K562 (cell line): ENCODE measurements around the gene PRKAG2. TPM values are rescaled to one million over a fixed set of nuclear protein-coding genes. Genes with fewer than 3 reads are reported as not detected.
A peak's percentile ranks its signal among the peaks of the same experiment; 100 is the strongest.

Source experiments
- ATAC-seq: fragments of 200-7000 bp; cut with Tn5 transposase; 3 replicates; pipeline ENCODE4 v1.9.1; 2020; ENCODE audit warnings: moderate library complexity
- BruUV-seq: library from RNA; stranded (reverse); fragments of 400-500 nt; replicated peaks from 2 replicates; lab custom pipeline; 2021; lab: Mats Ljungman, UMichigan
- CTCF ChIA-PET: fragments of 300-600 bp; formaldehyde crosslinking; extraction: SDS; loops from one replicate; lab custom pipeline; 2021; ENCODE audit warnings: low intra/inter-chr PET ratio; lab: Yijun Ruan, JAX
- POLR2A ChIA-PET: fragments of 300-600, 350-650 bp; sonication (Branson Sonifier 250); formaldehyde crosslinking; extraction: SDS; loops from one replicate; lab custom pipeline; 2021; ENCODE audit warnings: antibody characterized with exemption, inconsistent platforms; lab: Yijun Ruan, JAX
- DNase-seq, 4 experiments: peaks; one replicate each; pipeline versions ENCODE4 v3.0.0 to v3.0.0-alpha.2; 2011 to 2018; ENCODE audit warnings: low spot score in 3 of 4, mixed read lengths in 3 of 4; ENCODE audit errors: extremely low read depth in 1 of 4
- FAIRE-seq: peaks from 2 replicates; lab custom pipeline; 2011; peaks lifted over from hg19 to GRCh38; lab: Jason Lieb, UNC
- H2AFZ ChIP-seq: 2 replicates; pipeline ENCODE4 v1.6.0; 2011; ENCODE audit warnings: low read depth, low read length, control low read depth, inconsistent platforms
- H3K27ac ChIP-seq: fragments of 200-600 bp; 3 replicates; pipeline ENCODE4 v1.8.0; 2011; ENCODE audit warnings: low read depth, mild to moderate bottlenecking, control low read depth, inconsistent platforms, low read length, moderate library complexity, mixed read lengths; ENCODE audit errors: extremely low read depth
- H3K27me3 ChIP-seq, 2 experiments: fragments of 300-600 bp in 1 of 2; 2 replicates in 1 of 2; 3 replicates in 1 of 2; pipeline versions ENCODE4 v1.6.0 to v1.8.0; 2011; ENCODE audit warnings: inconsistent platforms in 2 of 2, low read length in 2 of 2, mild to moderate bottlenecking in 1 of 2, mixed read lengths in 1 of 2, moderate library complexity in 1 of 2; ENCODE audit not compliant: control insufficient read depth in 2 of 2, insufficient read depth in 2 of 2
- H3K36me3 ChIP-seq: fragments of 300-600 bp; 3 replicates; pipeline ENCODE4 v1.8.0; 2011; ENCODE audit warnings: mild to moderate bottlenecking, low read length, inconsistent platforms; ENCODE audit not compliant: control insufficient read depth, insufficient read depth
- H3K4me1 ChIP-seq, 2 experiments: fragments of 200-600 bp in 1 of 2; replicated peaks in 1 of 2; 2 replicates in 1 of 2; 3 replicates in 1 of 2; pipeline versions ENCODE4 v1.5.1 to v1.8.0; 2011; ENCODE audit warnings: inconsistent platforms in 2 of 2, low read length in 2 of 2, mild to moderate bottlenecking in 1 of 2, mixed read lengths in 1 of 2, moderate library complexity in 1 of 2; ENCODE audit not compliant: control insufficient read depth in 2 of 2, insufficient read depth in 2 of 2
- H3K4me2 ChIP-seq: 2 replicates; pipeline ENCODE4 v1.6.1; 2011; ENCODE audit warnings: low read length, control low read depth, inconsistent platforms, mixed read lengths; ENCODE audit not compliant: insufficient read depth
- H3K4me3 ChIP-seq: fragments of 200-600 bp; sonication (generic), shearing (Covaris generic); 2 replicates; pipeline ENCODE4 v1.5.1; 2016; ENCODE audit warnings: control low read depth, inconsistent platforms
- H3K79me2 ChIP-seq: fragments of 200-600 bp; 3 replicates; pipeline ENCODE4 v1.8.0; 2011; ENCODE audit warnings: low read length, inconsistent platforms; ENCODE audit not compliant: control insufficient read depth, insufficient read depth
- H3K9ac ChIP-seq, 2 experiments: 2 replicates each; pipeline versions ENCODE4 v1.6.0 to v1.6.1; 2011; ENCODE audit warnings: low read depth in 2 of 2, low read length in 2 of 2, control low read depth in 1 of 2, inconsistent platforms in 1 of 2, mild to moderate bottlenecking in 1 of 2, mixed read lengths in 1 of 2; ENCODE audit not compliant: insufficient read depth in 1 of 2
- H3K9me1 ChIP-seq: one replicate; pipeline ENCODE4 v1.6.0; 2011; ENCODE audit warnings: inconsistent platforms, mild to moderate bottlenecking, low read length, moderate library complexity; ENCODE audit not compliant: control insufficient read depth, insufficient read depth
- H3K9me3 ChIP-seq: replicated peaks from 2 replicates; pipeline ENCODE4 v1.5.1; 2011; ENCODE audit warnings: low read depth, low read length, inconsistent platforms; ENCODE audit not compliant: control insufficient read depth, insufficient read depth
- H4K20me1 ChIP-seq: replicated peaks from 2 replicates; pipeline ENCODE4 v1.6.1; 2011; ENCODE audit warnings: low read length, inconsistent platforms, mixed read lengths; ENCODE audit not compliant: control insufficient read depth, insufficient read depth
- FUS ChIP-seq: fragments of 200-400 bp; formaldehyde crosslinking; optimal IDR thresholded peaks from 2 replicates; pipeline ENCODE3; 2017; ENCODE audit warnings: low read depth, low read length
- HDGF ChIP-seq: fragments of 450-650 bp; IDR thresholded peaks from 2 replicates; pipeline ENCODE4 v1.6.1; 2016
- MBD1 ChIP-seq: fragments of 250-450 bp; sonication (Bioruptor Pico); IDR thresholded peaks from 2 replicates; pipeline ENCODE4 v1.8.0; 2022; ENCODE audit warnings: inconsistent platforms
- NCOA4 ChIP-seq: fragments of 450-650 bp; IDR thresholded peaks from 2 replicates; pipeline ENCODE4 v1.6.1; 2018; ENCODE audit warnings: mild to moderate bottlenecking; ENCODE audit not compliant: partially characterized antibody
- NONO ChIP-seq, 2 experiments: fragments of 200-400 bp in 1 of 2; fragments of 450-650 bp in 1 of 2; formaldehyde crosslinking in 1 of 2; IDR thresholded peaks; 2 replicates each; pipeline ENCODE4 v1.6.1; 2017; ENCODE audit warnings: low read depth in 2 of 2, mild to moderate bottlenecking in 2 of 2, moderate library complexity in 2 of 2, low read length in 1 of 2
- PBX2 ChIP-seq, 2 experiments: IDR thresholded peaks in 1 of 2; conservative IDR thresholded peaks in 1 of 2; 2 replicates each; pipeline ENCODE4 v1.6.1; 2016; ENCODE audit warnings: low read depth in 2 of 2, mild to moderate bottlenecking in 1 of 2, missing compliant biosample characterization in 1 of 2, missing genetic modification characterization in 1 of 2, moderate library complexity in 1 of 2
- PHTF2 ChIP-seq: fragments of 250-450 bp; sonication (Bioruptor Pico); IDR thresholded peaks from 2 replicates; pipeline ENCODE4 v1.5.0; 2021; ENCODE audit warnings: mild to moderate bottlenecking
- SMARCE1 ChIP-seq: fragments of 450-650 bp; IDR thresholded peaks from 2 replicates; pipeline ENCODE4 v1.7.1; 2016; ENCODE audit warnings: mild to moderate bottlenecking
- SREBF1 ChIP-seq: fragments of 150-350 bp; IDR thresholded peaks from 2 replicates; pipeline ENCODE4 v1.6.1; 2014; ENCODE audit warnings: antibody characterized with exemption, low read depth, low read length, borderline replicate concordance
- STAT5A ChIP-seq: IDR thresholded peaks from 2 replicates; pipeline ENCODE4 v1.6.1; 2012; ENCODE audit warnings: low read length, inconsistent platforms, borderline replicate concordance
- TAF7 ChIP-seq: fragments of 450-650 bp; IDR thresholded peaks from 2 replicates; pipeline ENCODE4 v1.6.1; 2016; ENCODE audit warnings: missing genetic modification characterization, missing compliant biosample characterization
- TSC22D4 ChIP-seq: fragments of 450-650 bp; IDR thresholded peaks from 2 replicates; pipeline ENCODE4 v1.6.1; 2016; ENCODE audit warnings: missing genetic modification characterization, missing biosample characterization, control low read depth
- XRCC5 ChIP-seq: fragments of 200-400 bp; formaldehyde crosslinking; IDR thresholded peaks from 2 replicates; pipeline ENCODE4 v1.6.1; 2017; ENCODE audit warnings: low read depth, mild to moderate bottlenecking, low read length
- ZFP91 ChIP-seq: sonication (generic); formaldehyde crosslinking; IDR thresholded peaks from 2 replicates; pipeline ENCODE4 v1.8.0; 2022; ENCODE audit warnings: mild to moderate bottlenecking, missing genetic modification reagents
- ZNF551 ChIP-seq: fragments of 250-450 bp; sonication (Bioruptor Pico); IDR thresholded peaks from 2 replicates; pipeline ENCODE4 v1.5.0; 2021; ENCODE audit warnings: mild to moderate bottlenecking, moderate library complexity
- WGBS: fragments of 100-300 bp; shearing (Covaris generic); methylation state at CpG from one replicate; pipeline ENCODE4 v1.1.6; 2016; ENCODE audit warnings: low coverage, mixed read lengths; ENCODE audit not compliant: insufficient coverage; ENCODE audit errors: missing lambda C conversion rate; 5-methylcytosine and 5-hydroxymethylcytosine counted together
- in situ Hi-C: fragments of 300-500 bp; cut with MboI; formaldehyde crosslinking; loops from 4 replicates; pipeline ENCODE4 v1.15.0; 2018; ENCODE audit warnings: inconsistent platforms, mixed read lengths
- intact Hi-C: fragments of 100-400 bp; cut with micrococcal nuclease; formaldehyde crosslinking; loops from 2 replicates; pipeline ENCODE4 v1.14.2; 2022
- polyA plus RNA-seq, 8 experiments: library from polyadenylated mRNA; depleted of rRNA in 4 of 8; stranded (reverse) in 5 of 8; unstranded in 3 of 8; fragments of >200 nt; fragmentation: Nextera tagmentation in 2 of 8; fragmentation: Illumina TruSeq in 1 of 8; extraction: Ambion mirVana in 2 of 8; extraction: Trizol in 1 of 8; gene quantifications; 2 replicates each; pipeline versions ENCODE4 v1.2.1 to v1.2.3, GENCODE V29; 2011 to 2014; ENCODE audit warnings: inconsistent platforms in 1 of 8, missing spikeins in 1 of 8
- total RNA-seq, 7 experiments: library from RNA; depleted of rRNA in 6 of 7; stranded (reverse); fragments of >200 nt in 6 of 7; fragmentation: Illumina TruSeq in 2 of 7; extraction: Trizol in 2 of 7; gene quantifications; 2 replicates each; pipeline versions ENCODE4 v1.2.1 to v1.2.3, GENCODE V29; 2011 to 2021; ENCODE audit warnings: low replicate concordance in 1 of 7

The PRKAG2 gene
- total and polyA plus RNA-seq, 9 of the 15 experiments (the other 6 are each of a cell fraction or from before 2014, with no cell fraction given) = 0.99 to 5.6 (median 3.3) TPM

- TF ChIP-seq MBD1 = no peak
These were observed 155.2 kb downstream of the PRKAG2 start (continued) for GRCh38 chr7:151721694-151722093.

- H3K9ac ChIP-seq = no peak overlapping the region
- peaks cover 5% of the 10 kb centered on the region; the same call in 1 of the 2 replicates for H4K20me1 ChIP-seq
- no peaks in the 10 kb centered on the region for H3K36me3 ChIP-seq
- peaks cover 65 to 94% of the 10 kb centered on the region in 2 experiments for H3K27me3 ChIP-seq
- 6% methylated on average over 11 of the region's 11 CpGs for WGBS
- BruUV-seq = no TSS peak
- no peak overlapping the region for H3K4me2 ChIP-seq
- H3K4me3 ChIP-seq = no peak overlapping the region
- in situ Hi-C loops (no loop called here), intact Hi-C loops (no loop called here)
- ChIA-PET CTCF (no interaction called here), POLR2A (interaction anchor here (0.6 kb wide), 1 partner anchor 14 kb away, joined by 3 read pairs; no protein-coding TSS in a partner anchor)
- no peaks in the 10 kb centered on the region for H3K9me3 ChIP-seq
- H3K79me2 ChIP-seq = no peaks in the 10 kb centered on the region
- H3K27ac ChIP-seq = no peak overlapping the region
- DNase-seq = no peak
- peaks cover 0 to 9% of the 10 kb centered on the region in 2 experiments; a peak in 1 of 5 replicates for H3K4me1 ChIP-seq
- ATAC-seq = peak; percentile 12; the same call in 1 of the 3 replicates
- no peak for FAIRE-seq
- peaks cover 3% of the 10 kb centered on the region for H3K9me1 ChIP-seq
- no peak overlapping the region for H2AFZ ChIP-seq
- no peak for TF ChIP-seq SMARCE1
- no peak for TF ChIP-seq TSC22D4 (tag)
- TF ChIP-seq PHTF2 (CRISPR knock-in tag) = no peak
- no peak for TF ChIP-seq ZNF551 (CRISPR knock-in tag)
- TF ChIP-seq NONO (IDR thresholded peaks at IDR 0.05; ENCODE audit: low read depth in 2 of 2, low read length in 1 of 2) = no peak
- no peak for TF ChIP-seq TAF7
- no peak for TF ChIP-seq HDGF
- no peak for TF ChIP-seq ZFP91 (CRISPR knock-in tag)
- no peak for TF ChIP-seq PBX2 (CRISPR knock-in tag; IDR thresholded peaks at IDR 0.05; ENCODE audit: low read depth)
- no peak for TF ChIP-seq PBX2 (tag; conservative IDR thresholded peaks at IDR 0.05; ENCODE audit: low read depth)
- no peak for TF ChIP-seq NCOA4
- no peak for TF ChIP-seq SREBF1
- TF ChIP-seq XRCC5 = no peak
- TF ChIP-seq FUS = no peak
- no peak for TF ChIP-seq STAT5A
These were observed 155.7 kb downstream of the PRKAG2 start for GRCh38 chr7:151721236-151721635.
